Activated T-helper 9 cell treated with anti-CD3 and anti-CD28 coated beads, Interleukin-2, amount 50 U/mL, for 16 hours (primary cell): ENCODE results near the gene ELMO1.
A peak's percentile ranks its signal among the peaks of the same experiment; 100 is the strongest.

Experiments used
- DNase-seq: peaks from one replicate; pipeline ENCODE4 v3.0.0-alpha.2; 2020; ENCODE audit warnings: low read depth

The ELMO1 gene

GRCh38 chr7:37048674-37049073 lies 400.0 kb downstream of the ELMO1 start:
- no peak for DNase-seq

- DNase-seq: no peak
Observed at GRCh38 chr7:37047260-37047659, 401.4 kb downstream of the ELMO1 start.

GRCh38 chr7:37046531-37047079 lies 402.1 kb downstream of the ELMO1 start:
- no peak for DNase-seq

- no peak for DNase-seq
Observed at GRCh38 chr7:37045681-37046179, 402.9 kb downstream of the ELMO1 start.

GRCh38 chr7:37041461-37041860 lies 407.2 kb downstream of the ELMO1 start:
- DNase-seq: no peak

- no peak for DNase-seq
Observed at GRCh38 chr7:37040330-37040729, 408.3 kb downstream of the ELMO1 start.

- no peak for DNase-seq
Observed at GRCh38 chr7:37039131-37039749, 409.4 kb downstream of the ELMO1 start.

GRCh38 chr7:37038706-37039105 lies 410.0 kb downstream of the ELMO1 start:
- DNase-seq: no peak

GRCh38 chr7:37037286-37037685 lies 411.4 kb downstream of the ELMO1 start:
- DNase-seq: no peak

GRCh38 chr7:37035631-37036030 lies 413.0 kb downstream of the ELMO1 start:
- DNase-seq: no peak

GRCh38 chr7:37033141-37033540 lies 415.5 kb downstream of the ELMO1 start:
- DNase-seq: no peak

- DNase-seq: no peak
Observed at GRCh38 chr7:37032258-37032601, 416.4 kb downstream of the ELMO1 start.

- DNase-seq: peak; percentile 6
Observed at GRCh38 chr7:37031571-37032257, 416.9 kb downstream of the ELMO1 start.

- no peak for DNase-seq
Observed at GRCh38 chr7:37028909-37029440, 419.7 kb downstream of the ELMO1 start.

GRCh38 chr7:37027557-37028341 lies 420.9 kb downstream of the ELMO1 start:
- DNase-seq: no peak

- DNase-seq: no peak
Observed at GRCh38 chr7:37027104-37027503, 421.6 kb downstream of the ELMO1 start.

- DNase-seq: no peak
Observed at GRCh38 chr7:37018954-37019353, 429.7 kb downstream of the ELMO1 start.

- DNase-seq: no peak
Observed at GRCh38 chr7:37016064-37016878, 432.4 kb downstream of the ELMO1 start.

GRCh38 chr7:37015353-37016034 lies 433.2 kb downstream of the ELMO1 start:
- no peak for DNase-seq

- DNase-seq: no peak
Observed at GRCh38 chr7:37013771-37014170, 434.9 kb downstream of the ELMO1 start.
